Measurements from ENCODE around the gene CIAO1.

The CIAO1 gene

GRCh38 chr2:96252526-96252925 lies 13.5 kb upstream of the CIAO1 start (continued):
- TF ChIP-seq TSHZ2 (CRISPR knock-in tag; IDR thresholded peaks at IDR 0.05): no peak
- TF ChIP-seq GLIS3 (CRISPR knock-in tag; IDR thresholded peaks at IDR 0.05): no peak
- no peak for TF ChIP-seq ARNTL (CRISPR knock-in tag; IDR thresholded peaks at IDR 0.05; ENCODE audit: borderline replicate concordance, low read depth)
- TF ChIP-seq RARB (CRISPR knock-in tag; IDR thresholded peaks at IDR 0.05): no peak
- no peak for TF ChIP-seq BACH2 (CRISPR knock-in tag; IDR thresholded peaks at IDR 0.05; ENCODE audit: borderline replicate concordance)
- no peak for TF ChIP-seq TOX (CRISPR knock-in tag; IDR thresholded peaks at IDR 0.05; ENCODE audit: borderline replicate concordance)
- no peak for TF ChIP-seq ESRRG (CRISPR knock-in tag; IDR thresholded peaks at IDR 0.05)
- TF ChIP-seq ISL1 (CRISPR knock-in tag; IDR thresholded peaks at IDR 0.05): no peak

- ATAC-seq: no peak
- TF ChIP-seq ZNF70 (CRISPR knock-in tag; IDR thresholded peaks at IDR 0.05) (no peak), ZNF565 (CRISPR knock-in tag; conservative IDR thresholded peaks at IDR 0.05; ENCODE audit: low read depth) (no peak), ARNTL (CRISPR knock-in tag; IDR thresholded peaks at IDR 0.05; ENCODE audit: borderline replicate concordance, low read depth) (no peak), ZNF8 (CRISPR knock-in tag; IDR thresholded peaks at IDR 0.05) (no peak), BACH2 (CRISPR knock-in tag; IDR thresholded peaks at IDR 0.05; ENCODE audit: borderline replicate concordance) (no peak), TOX (CRISPR knock-in tag; IDR thresholded peaks at IDR 0.05; ENCODE audit: borderline replicate concordance) (no peak), RARB (CRISPR knock-in tag; IDR thresholded peaks at IDR 0.05) (no peak), POU6F1 (CRISPR knock-in tag; IDR thresholded peaks at IDR 0.05; ENCODE audit: borderline replicate concordance, low read depth) (no peak), CSRNP3 (CRISPR knock-in tag; IDR thresholded peaks at IDR 0.05) (no peak), TSHZ2 (CRISPR knock-in tag; IDR thresholded peaks at IDR 0.05) (no peak), PPARA (CRISPR knock-in tag; IDR thresholded peaks at IDR 0.05; ENCODE audit: borderline replicate concordance) (no peak), SNAI2 (CRISPR knock-in tag; IDR thresholded peaks at IDR 0.05) (no peak), ZFP30 (CRISPR knock-in tag; IDR thresholded peaks at IDR 0.05) (no peak), ISL1 (CRISPR knock-in tag; IDR thresholded peaks at IDR 0.05) (no peak), CREB5 (CRISPR knock-in tag; IDR thresholded peaks at IDR 0.05; ENCODE audit: low read depth) (no peak), ZC3H10 (CRISPR knock-in tag; IDR thresholded peaks at IDR 0.05) (no peak), ZFP3 (CRISPR knock-in tag; IDR thresholded peaks at IDR 0.05) (no peak), PATZ1 (CRISPR knock-in tag; IDR thresholded peaks at IDR 0.05; ENCODE audit: borderline replicate concordance) (no peak), GLIS3 (CRISPR knock-in tag; IDR thresholded peaks at IDR 0.05) (no peak), TCF4 (CRISPR knock-in tag; IDR thresholded peaks at IDR 0.05; ENCODE audit: borderline replicate concordance) (no peak)
These were observed 13.0 kb upstream of the CIAO1 start for GRCh38 chr2:96253006-96253405.
